ENCODE data around the gene IFT88. TPM values are rescaled to one million over a fixed set of nuclear protein-coding genes. Genes with fewer than 3 reads are reported as not detected.
"Not testable (repeated sequence)": the region's sequence is repeated elsewhere in the genome, so short reads cannot be mapped to it uniquely, and the experiment has no call there.

IFT88 gene
- total RNA-seq, 2 experiments from 2014 or later, result 3.9 to 4.0 TPM

- not testable (repeated sequence) for H3K9me3 Mint-ChIP-seq, H3K27me3 Mint-ChIP-seq, H3K4me3 Mint-ChIP-seq, H3K27ac Mint-ChIP-seq, DNase-seq, H3K36me3 Mint-ChIP-seq, H3K4me1 Mint-ChIP-seq
These were observed 114.5 kb downstream of the IFT88 start for GRCh38 chr13:20681481-20681880.

GRCh38 chr13:20682061-20682460 is 115.1 kb downstream of the IFT88 start:
- no peak overlapping the region for H3K4me3 Mint-ChIP-seq
- H3K27me3 Mint-ChIP-seq, result no peaks in the 10 kb centered on the region
- H3K4me1 Mint-ChIP-seq, result no peaks in the 10 kb centered on the region
- H3K9me3 Mint-ChIP-seq, result no peaks in the 10 kb centered on the region
- no peak for DNase-seq
- H3K27ac Mint-ChIP-seq, result no peak overlapping the region
- no peaks in the 10 kb centered on the region for H3K36me3 Mint-ChIP-seq

DNA sequence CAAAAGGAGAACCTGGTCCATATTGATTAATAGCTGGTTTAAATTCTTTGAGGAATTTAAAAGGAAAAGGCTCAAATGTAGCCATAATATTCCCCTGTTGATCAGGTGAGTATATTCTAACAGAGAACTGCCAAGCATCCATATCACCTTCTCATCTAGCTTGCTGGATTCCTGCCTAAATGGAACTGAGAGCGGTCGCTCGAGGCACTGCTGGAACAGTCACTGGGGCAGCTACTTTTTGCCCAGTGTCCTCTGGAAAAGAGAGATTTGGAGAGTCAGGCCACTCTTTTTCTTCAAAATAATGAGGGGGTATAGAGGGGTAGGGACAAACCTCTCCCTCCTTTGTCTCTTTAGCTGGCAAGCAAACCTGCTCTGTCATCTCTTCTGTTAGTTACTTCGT is 117.1 kb downstream of the IFT88 start:
- Mint-ChIP-seq H3K9me3 (no peaks in the 10 kb centered on the region), H3K4me3 (no peak overlapping the region), H3K27ac (no peak overlapping the region), H3K27me3 (no peaks in the 10 kb centered on the region), H3K4me1 (no peaks in the 10 kb centered on the region), H3K36me3 (peaks cover 2% of the 10 kb centered on the region)
- no peak for DNase-seq

GRCh38 chr13:20684546-20684945 is 117.6 kb downstream of the IFT88 start:
- Mint-ChIP-seq H3K9me3 (no peaks in the 10 kb centered on the region), H3K36me3 (peaks cover 2% of the 10 kb centered on the region), H3K27me3 (no peaks in the 10 kb centered on the region), H3K4me3 (no peak overlapping the region), H3K27ac (no peak overlapping the region), H3K4me1 (no peaks in the 10 kb centered on the region)
- no peak for DNase-seq

DNA sequence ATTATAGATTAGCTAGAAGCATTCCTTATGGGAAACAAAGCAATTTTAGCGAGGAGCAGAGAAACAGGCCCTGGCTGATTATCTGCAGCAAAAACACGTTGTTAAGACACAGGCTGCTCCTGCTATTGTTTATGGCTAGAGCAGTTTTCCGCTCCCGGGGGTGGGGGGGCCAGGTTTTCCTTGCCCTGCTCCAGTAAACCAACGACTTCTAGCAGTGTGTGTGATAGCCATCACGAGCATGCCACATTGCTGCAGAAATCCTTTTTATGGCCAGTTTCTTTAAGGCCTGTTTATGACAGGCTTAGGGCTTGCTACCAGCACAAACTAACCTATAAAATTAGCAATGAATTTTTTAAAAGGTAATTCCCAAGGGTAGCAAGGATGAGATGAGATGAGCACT is 118.1 kb downstream of the IFT88 start:
- Mint-ChIP-seq H3K9me3 (no peaks in the 10 kb centered on the region), H3K4me3 (no peak overlapping the region), H3K27me3 (no peaks in the 10 kb centered on the region), H3K36me3 (peaks cover 2% of the 10 kb centered on the region), H3K27ac (no peak overlapping the region), H3K4me1 (no peaks in the 10 kb centered on the region)
- DNase-seq, result no peak

GRCh38 chr13:20686167-20686566 is 119.2 kb downstream of the IFT88 start:
- Mint-ChIP-seq H3K4me1 (no peaks in the 10 kb centered on the region), H3K27ac (no peak overlapping the region), H3K27me3 (no peaks in the 10 kb centered on the region), H3K9me3 (no peaks in the 10 kb centered on the region), H3K36me3 (peaks cover 2% of the 10 kb centered on the region), H3K4me3 (no peak overlapping the region)
- DNase-seq, result no peak

DNA sequence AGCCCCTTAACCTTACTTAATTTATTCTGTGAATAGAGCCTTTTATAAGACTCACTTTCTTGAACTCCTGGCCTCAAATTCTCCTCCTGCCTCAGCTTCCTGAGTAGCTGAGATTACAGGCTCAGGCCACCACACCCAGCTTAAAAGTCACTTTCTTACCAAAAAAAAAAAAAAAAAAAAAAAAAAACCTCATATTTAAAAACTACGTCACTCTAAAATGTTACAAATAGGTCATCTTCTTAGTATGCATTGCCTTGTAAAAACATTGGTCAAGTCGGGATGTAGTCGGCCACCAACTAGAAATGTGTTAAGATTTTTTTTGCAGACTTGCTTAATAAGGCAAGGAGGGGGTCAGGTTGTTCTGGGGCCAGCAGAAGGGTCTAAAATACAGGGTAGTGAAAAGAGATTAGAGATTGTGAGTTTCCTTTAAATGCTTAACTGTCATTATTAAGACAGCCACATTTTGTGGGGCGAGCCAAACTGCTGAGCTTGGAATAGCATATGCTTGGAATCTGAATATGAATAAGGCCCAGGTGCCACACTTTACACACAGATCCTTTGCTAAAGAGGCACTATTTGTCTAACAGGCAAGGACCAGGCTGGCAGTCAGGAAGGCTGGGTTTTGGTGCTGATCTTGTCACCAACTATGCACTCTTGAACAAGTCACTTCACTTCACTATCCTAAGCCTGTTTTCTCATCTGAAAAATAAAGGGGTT is 120.1 kb downstream of the IFT88 start:
- no peak overlapping the region for H3K27ac Mint-ChIP-seq

GRCh38 chr13:20689291-20689690 is 122.3 kb downstream of the IFT88 start:
- peaks cover 2% of the 10 kb centered on the region for H3K36me3 Mint-ChIP-seq
- no peaks in the 10 kb centered on the region for H3K9me3 Mint-ChIP-seq
- no peaks in the 10 kb centered on the region for H3K27me3 Mint-ChIP-seq
- H3K4me3 Mint-ChIP-seq, result no peak overlapping the region
- no peaks in the 10 kb centered on the region for H3K4me1 Mint-ChIP-seq
- no peak overlapping the region for H3K27ac Mint-ChIP-seq
- DNase-seq, result no peak

More for the DNA sequence above, 120.1 kb downstream of the IFT88 start:
- Mint-ChIP-seq H3K9me3 (no peaks in the 10 kb centered on the region), H3K36me3 (peaks cover 2% of the 10 kb centered on the region), H3K4me3 (no peak overlapping the region), H3K4me1 (no peaks in the 10 kb centered on the region), H3K27me3 (no peaks in the 10 kb centered on the region)
- DNase-seq, result no peak

DNA sequence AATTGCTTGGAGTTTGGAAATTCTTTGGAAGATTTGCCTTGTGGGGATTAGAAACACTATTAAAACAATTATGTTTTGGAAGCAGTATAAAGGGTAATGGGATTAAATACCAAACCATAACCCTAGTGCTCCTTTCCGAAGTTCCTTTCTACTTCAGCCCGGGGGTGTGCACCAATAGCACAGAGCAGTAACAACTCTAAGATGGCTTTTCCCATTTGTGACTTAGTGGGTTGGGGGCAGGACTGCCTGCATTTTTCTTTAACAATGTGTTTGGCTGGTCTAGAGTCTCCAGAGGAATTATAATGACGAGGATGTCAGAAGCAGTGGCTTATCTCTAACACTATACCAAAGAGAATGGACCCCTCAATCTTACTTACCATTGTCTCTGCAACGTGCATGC is 124.7 kb downstream of the IFT88 start:
- H3K36me3 Mint-ChIP-seq, result peaks cover 2% of the 10 kb centered on the region
- no peak for DNase-seq
- H3K4me3 Mint-ChIP-seq, result no peak overlapping the region
- H3K9me3 Mint-ChIP-seq, result no peaks in the 10 kb centered on the region
- peaks cover 6% of the 10 kb centered on the region for H3K27me3 Mint-ChIP-seq
- H3K27ac Mint-ChIP-seq, result no peak overlapping the region
- no peaks in the 10 kb centered on the region for H3K4me1 Mint-ChIP-seq

GRCh38 chr13:20696073-20696472 is 129.1 kb downstream of the IFT88 start:
- H3K4me3 Mint-ChIP-seq, result no peak overlapping the region
- DNase-seq, result no peak
- no peak overlapping the region for H3K27ac Mint-ChIP-seq
- peaks cover 26% of the 10 kb centered on the region for H3K27me3 Mint-ChIP-seq
- no peaks in the 10 kb centered on the region for H3K36me3 Mint-ChIP-seq
- H3K4me1 Mint-ChIP-seq, result no peaks in the 10 kb centered on the region
- H3K9me3 Mint-ChIP-seq, result no peaks in the 10 kb centered on the region

DNA sequence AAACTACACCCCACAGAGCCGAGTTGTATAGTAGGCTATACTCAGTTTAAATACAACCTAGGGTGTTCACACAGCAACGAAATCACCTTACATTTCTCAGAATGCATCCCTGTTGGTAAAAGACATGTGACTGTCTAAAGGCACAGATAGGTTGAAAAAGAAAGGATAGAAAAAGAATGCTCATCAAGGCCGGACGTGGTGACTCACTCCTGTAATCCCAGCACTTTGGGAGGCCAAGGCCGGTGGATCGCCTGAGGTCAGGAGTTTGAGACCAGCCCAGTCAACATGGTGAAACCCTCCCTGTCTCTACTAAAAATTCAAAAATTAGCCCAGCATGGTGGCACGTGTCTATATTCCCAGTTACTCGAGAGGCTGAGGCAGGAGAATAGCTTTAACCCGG is 132.8 kb downstream of the IFT88 start:
- Mint-ChIP-seq H3K27ac (no peak overlapping the region), H3K36me3 (no peaks in the 10 kb centered on the region), H3K4me1 (peaks cover 12% of the 10 kb centered on the region), H3K9me3 (no peaks in the 10 kb centered on the region), H3K4me3 (no peak overlapping the region), H3K27me3 (peaks cover 30% of the 10 kb centered on the region)
- no peak for DNase-seq

GRCh38 chr13:20700288-20700687 is 133.3 kb downstream of the IFT88 start:
- no peak overlapping the region for H3K4me3 Mint-ChIP-seq
- H3K4me1 Mint-ChIP-seq, result peaks cover 12% of the 10 kb centered on the region
- no peaks in the 10 kb centered on the region for H3K9me3 Mint-ChIP-seq
- no peaks in the 10 kb centered on the region for H3K36me3 Mint-ChIP-seq
- no peak overlapping the region for H3K27ac Mint-ChIP-seq
- DNase-seq, result no peak
- peaks cover 30% of the 10 kb centered on the region for H3K27me3 Mint-ChIP-seq

DNA sequence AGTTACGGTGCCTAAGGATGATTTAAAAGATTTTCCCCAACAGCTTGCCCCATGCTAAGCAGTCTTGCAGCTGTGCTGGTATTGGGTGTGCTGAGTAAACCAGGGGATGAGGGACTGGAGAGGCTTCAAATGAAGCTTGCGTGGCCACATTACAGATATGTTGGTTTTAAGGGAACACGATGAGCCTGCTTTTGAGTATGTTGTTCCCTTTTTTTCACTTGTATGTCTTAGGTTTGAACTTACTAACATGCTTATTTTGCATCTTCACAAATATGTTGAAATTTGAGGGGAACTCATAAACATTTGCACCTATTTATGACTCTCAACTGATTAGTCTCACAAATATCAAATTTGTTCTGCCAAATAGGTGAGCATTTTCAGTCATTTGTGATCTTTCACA is 134.5 kb downstream of the IFT88 start:
- H3K27me3 Mint-ChIP-seq, result peaks cover 24% of the 10 kb centered on the region
- no peak for DNase-seq
- H3K27ac Mint-ChIP-seq, result no peak overlapping the region
- no peak overlapping the region for H3K4me3 Mint-ChIP-seq
- no peaks in the 10 kb centered on the region for H3K36me3 Mint-ChIP-seq
- H3K9me3 Mint-ChIP-seq, result no peaks in the 10 kb centered on the region
- peaks cover 12% of the 10 kb centered on the region for H3K4me1 Mint-ChIP-seq

GRCh38 chr13:20702530-20702914 is 135.6 kb downstream of the IFT88 start:
- peak overlapping the region; percentile 92 for H3K4me3 Mint-ChIP-seq
- peaks cover 23% of the 10 kb centered on the region for H3K27me3 Mint-ChIP-seq
- no peaks in the 10 kb centered on the region for H3K9me3 Mint-ChIP-seq
- no peaks in the 10 kb centered on the region for H3K36me3 Mint-ChIP-seq
- no peak for DNase-seq
- H3K27ac Mint-ChIP-seq, result peak overlapping the region; percentile 85
- peaks cover 12% of the 10 kb centered on the region for H3K4me1 Mint-ChIP-seq

DNA sequence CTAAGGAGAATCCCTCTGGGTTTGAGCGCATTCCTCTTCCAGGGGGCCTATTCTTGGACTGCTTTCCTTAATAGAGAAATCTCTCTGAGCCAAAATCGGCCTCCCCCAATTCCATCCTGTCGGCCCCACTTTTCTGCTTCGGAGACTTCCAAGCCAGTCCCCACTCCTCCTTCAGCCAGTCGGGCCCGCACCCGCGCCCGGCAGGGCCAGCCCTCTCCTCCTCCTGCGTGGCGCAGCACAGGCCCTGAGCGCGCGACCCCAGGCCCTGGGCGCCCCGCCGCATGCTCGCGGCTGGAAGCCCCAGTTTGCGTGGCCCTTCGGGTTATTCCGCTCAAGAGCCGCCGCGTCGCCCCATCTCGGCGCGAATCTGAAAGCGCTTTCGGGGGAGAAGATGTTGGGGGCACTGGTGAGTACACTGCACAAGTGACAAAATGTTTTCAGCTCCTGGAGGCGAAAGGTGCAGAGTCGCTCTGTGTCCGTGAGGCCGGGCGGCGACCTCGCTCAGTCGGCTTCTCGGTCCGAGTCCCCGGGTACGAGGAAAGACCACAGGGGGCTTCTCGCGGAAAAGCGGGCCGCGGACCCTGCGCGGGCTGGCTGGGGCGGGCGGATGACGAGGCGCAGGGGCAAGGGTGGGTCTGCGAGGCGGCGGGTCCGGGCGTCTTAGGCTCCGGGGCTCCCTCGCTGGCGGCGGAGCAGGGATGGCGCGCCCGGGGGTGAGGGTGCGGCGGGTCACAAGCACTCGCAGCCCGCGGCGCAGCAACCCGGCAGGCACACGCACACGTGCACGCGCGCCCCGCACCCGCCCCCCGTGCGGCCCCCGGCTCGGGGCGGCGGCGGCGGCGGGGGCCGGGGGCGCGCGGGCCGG is 136.2 kb downstream of the IFT88 start, which contains the start of gene IL17D:
Gene IL17D (plus strand): TSS at position 785 of the 865 bp plus-strand sequence. CDS start 303 bp downstream, outside the sequence.
- H3K9me3 Mint-ChIP-seq, result no peaks in the 10 kb centered on the region
- H3K4me3 Mint-ChIP-seq, result peak within 1 kb of the TSS; percentile 92
- peaks cover 12% of the 10 kb centered on the region for H3K4me1 Mint-ChIP-seq
- H3K36me3 Mint-ChIP-seq, result no peaks in the 10 kb centered on the region
- DNase-seq, result peak; percentile 54
- peak within 1 kb of the TSS; percentile 85 for H3K27ac Mint-ChIP-seq
- H3K27me3 Mint-ChIP-seq, result peaks cover 17% of the 10 kb centered on the region

Measured in activated naive CD8-positive, alpha-beta T cell treated with anti-CD3 and anti-CD28 coated beads for 36 hours (primary cell).